ENCODE data around the gene LHFPL6.

LHFPL6 gene

DNA sequence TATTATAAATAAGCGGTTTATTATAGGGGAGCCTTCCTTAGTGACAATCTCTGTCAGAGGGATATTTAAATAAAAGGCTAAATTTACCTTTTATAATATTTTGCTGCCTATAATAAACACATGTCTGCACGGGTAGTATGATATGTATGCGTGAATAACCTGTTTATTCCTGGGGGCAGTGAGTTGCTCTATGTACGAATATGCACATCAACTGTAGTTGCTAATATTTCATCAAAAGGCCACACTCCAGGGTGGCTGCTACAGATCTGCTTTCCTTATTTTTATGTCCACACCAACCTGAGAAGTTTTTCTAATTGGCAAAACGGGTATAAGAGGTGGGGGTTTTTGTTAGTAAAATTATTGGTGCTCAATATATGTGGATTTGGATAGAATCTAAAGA is 192.0 kb downstream of the LHFPL6 start:
- DNase-seq (ENCODE audit: low spot score), result no peak

GRCh38 chr13:39410096-39410901 is 192.7 kb downstream of the LHFPL6 start:
- DNase-seq (ENCODE audit: low spot score), result no peak

DNA sequence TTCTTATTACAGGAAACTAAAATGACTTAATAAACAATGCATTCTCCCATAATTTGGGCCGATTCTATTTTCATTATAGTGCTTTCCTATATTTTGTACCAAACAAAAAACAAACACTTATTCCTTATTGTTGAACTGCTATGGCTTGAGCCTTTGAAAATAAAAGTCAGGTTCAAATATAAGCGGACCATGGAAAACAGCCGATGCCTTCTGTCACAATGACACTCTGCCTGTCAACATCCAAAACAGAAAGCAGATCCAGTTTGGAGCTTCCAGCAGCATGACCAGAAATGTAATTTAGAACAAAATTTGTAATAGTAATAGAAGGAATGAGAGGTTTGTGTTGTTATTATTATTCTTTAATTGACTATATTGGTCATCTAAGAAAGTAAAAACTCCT is 194.5 kb downstream of the LHFPL6 start:
- DNase-seq (ENCODE audit: low spot score), result no peak

GRCh38 chr13:39407786-39408185 is 195.2 kb downstream of the LHFPL6 start:
- DNase-seq (ENCODE audit: low spot score), result no peak

GRCh38 chr13:39407138-39407537 is 195.9 kb downstream of the LHFPL6 start:
- DNase-seq (ENCODE audit: low spot score), result no peak

- DNase-seq (ENCODE audit: low spot score), result no peak
These were observed 196.3 kb downstream of the LHFPL6 start for GRCh38 chr13:39406688-39407087.

DNA sequence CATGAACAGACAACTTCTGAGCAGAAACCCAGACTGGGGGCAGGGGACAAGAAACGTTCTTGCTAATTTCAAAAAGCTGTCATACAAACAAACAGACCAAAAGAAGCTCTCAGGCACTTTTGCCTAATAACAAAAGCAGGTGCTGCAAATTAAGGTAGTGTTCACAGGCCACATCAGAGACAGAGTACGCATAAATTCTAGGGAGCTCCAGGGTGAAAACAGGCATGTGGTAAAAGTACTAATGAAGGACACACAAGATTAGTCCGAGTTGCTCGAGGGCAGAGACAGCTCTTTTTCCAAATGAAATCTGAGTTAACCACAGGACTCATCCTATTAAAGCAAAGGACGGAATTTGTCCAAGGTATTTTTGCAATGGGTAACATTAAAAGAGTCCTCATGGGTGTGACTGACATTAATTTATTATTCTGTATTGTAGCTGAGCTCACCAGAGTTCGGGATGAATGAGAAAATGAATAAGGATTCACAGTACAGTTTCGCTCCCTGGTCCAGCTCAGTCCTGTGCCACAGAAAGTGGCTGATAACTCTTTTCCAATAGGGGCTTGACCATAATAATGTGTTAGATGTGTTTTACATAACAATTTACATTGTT is 197.3 kb downstream of the LHFPL6 start:
- DNase-seq (ENCODE audit: low spot score), result no peak

DNA sequence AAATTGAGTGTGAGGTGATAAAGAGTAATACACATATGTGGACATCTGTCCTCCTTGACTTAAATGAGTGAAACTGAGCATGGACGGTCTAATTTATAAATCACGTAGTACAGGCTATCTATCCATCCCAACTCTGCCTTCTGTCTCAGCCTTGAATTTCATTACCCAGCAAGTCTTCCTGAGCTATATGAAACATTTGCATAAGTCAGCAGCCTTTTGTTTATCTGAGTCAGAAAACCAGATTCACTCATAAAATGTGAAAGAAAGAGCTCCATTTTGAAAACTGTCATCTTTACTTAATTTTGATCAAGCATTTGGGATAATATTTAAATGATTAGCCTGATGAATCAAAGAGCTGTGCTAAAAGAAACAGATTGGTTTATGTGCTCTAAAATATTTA is 197.9 kb downstream of the LHFPL6 start:
- DNase-seq (ENCODE audit: low spot score), result no peak

DNA sequence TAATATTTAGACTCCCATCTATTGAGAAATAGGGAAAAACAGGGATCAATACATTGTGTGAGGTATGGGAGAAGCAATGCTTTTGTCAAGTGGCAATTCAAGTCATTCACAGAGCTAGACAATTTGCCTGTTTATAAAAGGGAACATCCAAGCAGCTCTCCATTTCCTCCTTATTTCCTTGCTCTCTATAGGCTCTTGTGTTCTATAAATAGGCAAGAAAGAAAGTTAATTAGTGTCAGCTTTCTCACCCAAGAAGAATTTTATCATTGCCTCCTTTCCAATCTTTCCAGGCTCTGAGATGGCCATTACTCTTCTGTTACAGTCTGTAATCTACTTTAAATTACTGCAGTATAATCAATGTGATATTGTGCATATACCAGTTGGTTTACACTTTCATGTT is 199.9 kb downstream of the LHFPL6 start:
- DNase-seq (ENCODE audit: low spot score), result no peak

DNA sequence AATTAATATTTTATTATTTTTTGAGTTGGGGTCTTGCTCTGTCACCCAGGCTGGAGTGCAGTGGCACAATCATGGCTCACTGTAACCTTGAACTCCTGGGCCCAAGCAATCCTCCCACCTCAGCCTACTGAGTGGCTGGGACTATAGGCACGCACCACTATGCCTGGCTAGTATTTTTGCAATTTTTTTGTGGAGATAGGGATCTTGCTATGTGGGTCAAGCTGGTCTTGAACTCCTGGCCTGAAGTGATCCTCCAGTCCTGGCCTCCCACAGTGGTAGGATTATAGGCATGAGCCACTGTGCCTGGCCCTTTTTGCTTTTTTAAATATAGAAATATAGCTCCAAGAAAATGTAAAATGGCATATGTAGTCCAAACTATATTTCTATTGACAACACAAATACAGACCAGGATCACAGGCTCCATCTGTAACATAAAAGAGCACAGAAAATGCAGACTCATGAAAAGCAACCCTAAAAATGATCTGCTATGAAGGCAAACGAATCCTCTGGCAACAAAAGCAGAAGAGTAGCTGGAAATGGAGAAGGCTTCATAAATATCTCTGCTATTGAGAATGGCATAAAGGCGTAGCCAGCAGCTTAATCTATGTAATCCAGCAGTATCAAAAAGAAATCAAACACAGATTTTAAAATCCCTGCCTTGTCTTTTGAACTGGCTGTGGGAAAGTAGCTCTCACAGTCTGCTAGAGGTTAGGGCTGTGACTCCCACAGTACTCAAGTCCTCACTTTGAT is 200.6 kb downstream of the LHFPL6 start:
- no peak for DNase-seq (ENCODE audit: low spot score)

- DNase-seq (ENCODE audit: low spot score), result no peak
These were observed 201.2 kb downstream of the LHFPL6 start for GRCh38 chr13:39401756-39402155.

- no peak for DNase-seq (ENCODE audit: low spot score)
These were observed 201.8 kb downstream of the LHFPL6 start for GRCh38 chr13:39401046-39401705.

DNA sequence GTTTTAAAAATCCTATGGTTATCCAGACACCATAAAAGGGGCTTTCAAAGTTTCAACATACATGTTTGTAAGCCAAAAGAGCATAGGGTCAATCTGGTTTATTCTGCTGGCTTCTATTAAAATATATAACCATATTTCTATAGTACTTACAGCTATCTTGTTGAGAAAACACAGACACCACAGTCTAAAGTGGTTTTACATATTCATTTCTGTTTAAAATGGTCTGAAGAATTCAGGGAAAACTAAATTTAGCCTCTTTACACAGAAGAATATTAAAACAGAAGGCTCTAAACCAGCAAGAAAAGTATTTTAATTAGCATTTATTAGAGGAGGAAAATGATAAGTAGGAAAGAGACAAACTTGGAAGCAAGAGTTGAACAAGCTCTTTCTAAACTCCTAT is 203.9 kb downstream of the LHFPL6 start:
- no peak for DNase-seq (ENCODE audit: low spot score)

DNA sequence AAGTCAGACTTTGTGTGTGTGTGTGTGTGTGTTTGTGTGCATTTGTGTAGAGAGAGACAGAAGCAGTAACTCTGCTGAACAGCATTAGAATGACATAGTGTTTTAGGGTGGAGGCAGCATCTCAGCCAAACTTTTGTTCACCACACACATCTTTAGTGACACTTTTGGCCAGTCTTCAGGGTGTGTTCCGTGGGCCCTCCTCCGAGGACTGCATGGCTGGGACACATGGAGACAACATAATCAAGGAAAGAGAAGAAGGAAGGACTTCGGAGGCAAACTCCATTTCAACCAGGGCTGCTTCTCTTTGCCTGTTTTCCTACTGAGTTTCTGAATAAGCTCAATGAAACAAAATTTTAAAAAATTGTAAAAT is 205.1 kb downstream of the LHFPL6 start:
- no peak for DNase-seq (ENCODE audit: low spot score)

- DNase-seq (ENCODE audit: low spot score), result no peak
These were observed 205.6 kb downstream of the LHFPL6 start for GRCh38 chr13:39397226-39397895.

GRCh38 chr13:39394796-39395678 is 208.0 kb downstream of the LHFPL6 start:
- no peak for DNase-seq (ENCODE audit: low spot score)

GRCh38 chr13:39391761-39392160 is 211.2 kb downstream of the LHFPL6 start:
- DNase-seq (ENCODE audit: low spot score), result no peak

DNA sequence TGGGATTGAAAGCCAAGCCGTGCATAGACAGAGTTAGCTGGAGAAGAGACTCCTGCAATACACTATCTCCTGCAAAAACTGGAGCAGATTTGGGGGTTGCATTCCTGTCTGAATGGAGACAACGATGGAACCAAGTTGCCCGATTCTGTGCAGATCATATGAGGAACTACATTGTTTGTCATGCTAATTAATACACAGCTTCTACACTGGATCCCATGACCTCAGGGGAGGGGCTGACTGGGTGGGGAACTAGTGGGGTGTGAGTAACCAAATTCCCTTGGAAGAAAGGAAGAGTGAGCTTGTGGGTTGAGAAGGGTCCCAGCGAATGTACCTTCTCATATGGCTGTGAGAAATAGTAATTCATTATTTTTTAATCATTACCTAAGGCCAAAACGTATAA is 214.0 kb downstream of the LHFPL6 start:
- DNase-seq (ENCODE audit: low spot score), result no peak

DNA sequence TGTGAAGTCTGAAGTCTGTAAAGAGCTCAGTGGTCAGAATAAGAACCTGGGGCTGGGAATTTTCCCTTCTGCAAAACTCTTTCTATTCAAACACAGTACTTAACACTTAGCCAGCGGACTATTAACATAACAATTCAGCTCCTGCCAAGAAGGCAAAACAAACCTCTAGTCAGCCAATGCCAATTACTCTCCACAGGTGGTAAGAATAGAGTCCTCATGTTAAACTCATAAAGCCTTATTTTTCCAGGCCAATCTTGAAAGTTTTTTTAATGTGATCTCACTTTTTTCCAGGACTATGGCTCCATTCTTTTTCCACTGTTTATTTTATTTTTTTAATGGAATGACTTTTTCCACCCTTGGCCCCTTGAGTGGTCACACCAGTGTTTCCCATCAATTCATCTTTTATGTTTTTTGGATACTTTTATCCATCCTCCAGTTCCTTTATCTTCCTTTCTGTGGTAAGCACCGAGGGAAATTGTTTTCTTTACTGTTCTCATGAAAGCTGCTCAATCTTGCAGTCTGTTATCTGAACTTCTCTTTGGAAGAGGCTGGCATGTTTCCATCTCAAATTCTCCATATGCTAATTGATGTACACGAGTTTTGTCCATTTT is 217.3 kb downstream of the LHFPL6 start:
- DNase-seq (ENCODE audit: low spot score), result no peak

DNA sequence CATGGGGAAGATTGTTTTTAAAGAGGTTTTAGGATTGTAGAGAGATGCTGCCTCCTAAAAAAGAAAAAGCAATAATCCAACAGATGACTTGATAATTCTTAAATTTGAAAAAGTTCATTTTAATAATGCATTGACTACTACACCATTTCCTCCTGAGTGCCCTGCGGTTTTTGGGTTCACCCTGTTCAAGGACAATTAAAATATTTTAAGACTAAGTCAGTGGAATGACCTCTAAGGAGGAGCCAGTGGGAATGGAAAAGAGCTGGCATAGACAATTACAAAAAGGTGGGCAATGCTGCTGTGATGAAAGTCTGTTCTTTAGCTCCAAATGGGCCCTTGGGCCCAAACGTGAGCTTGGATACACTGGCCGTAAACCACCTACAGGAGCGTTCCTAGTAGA is 217.8 kb downstream of the LHFPL6 start:
- no peak for DNase-seq (ENCODE audit: low spot score)

DNA sequence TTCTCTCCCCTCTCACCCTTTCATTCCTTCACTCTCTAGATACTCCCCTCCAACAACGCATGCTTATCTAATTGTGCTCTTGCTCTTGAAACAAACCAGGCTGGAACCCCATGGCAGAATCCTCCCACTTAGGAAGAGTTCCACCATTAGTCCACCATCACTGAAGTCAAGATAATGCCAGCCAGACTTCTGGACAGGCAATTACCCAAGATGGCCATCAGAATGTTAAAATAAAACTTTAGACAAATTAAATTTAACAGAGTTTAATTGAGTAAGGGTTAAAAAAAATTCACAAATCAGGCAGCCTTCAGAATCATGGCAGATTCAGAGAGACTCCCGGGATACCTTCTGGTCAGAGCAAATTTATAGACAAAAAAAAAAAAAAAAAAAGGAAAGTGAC is 221.5 kb downstream of the LHFPL6 start:
- no peak for DNase-seq (ENCODE audit: low spot score)

Data from CD4-positive, alpha-beta T cell treated with Interleukin-2 at 100 ng/mL for 4 hours (primary cell).